ENCODE data around the gene PLOD1. TPM values are rescaled to one million over a fixed set of nuclear protein-coding genes. Genes with fewer than 3 reads are reported as not detected.

The PLOD1 gene
- total and polyA plus RNA-seq, 10 of the 15 experiments (the other 5 are each of a cell fraction or from before 2014, with no cell fraction given): 10.6 to 42.6 (median 29.3) TPM

- peak; percentile 63; the same call in 1 of the 2 replicates for TF ChIP-seq SMARCA5 (IDR thresholded peaks at IDR 0.05)
- peak; percentile 100 for TF ChIP-seq ZBED1 (IDR thresholded peaks at IDR 0.05; ENCODE audit: borderline replicate concordance)
- TF ChIP-seq ATF7 (IDR thresholded peaks at IDR 0.05; ENCODE audit: low read depth): peak; percentile 86
- peak; percentile 100 for TF ChIP-seq ZNF207 (IDR thresholded peaks at IDR 0.05; ENCODE audit: borderline replicate concordance)
- peak; percentile 80 for TF ChIP-seq PBX3 (IDR thresholded peaks at IDR 0.05; ENCODE audit: insufficient replicate concordance, low read depth, low read length)
- peak; percentile 93 for TF ChIP-seq TBL1XR1 (IDR thresholded peaks at IDR 0.05; ENCODE audit: low read depth, low read length)
- TF ChIP-seq YBX1 (IDR thresholded peaks at IDR 0.05): no peak
- no peak for TF ChIP-seq NRF1 (conservative IDR thresholded peaks at IDR 0.05; ENCODE audit: low read depth, low read length)
- no peak for TF ChIP-seq CUX1 (IDR thresholded peaks at IDR 0.05; ENCODE audit: insufficient replicate concordance, low read depth, low read length)
- peak; percentile 100 for TF ChIP-seq BACH1 (IDR thresholded peaks at IDR 0.05; ENCODE audit: borderline replicate concordance)
- TF ChIP-seq HDAC2 (IDR thresholded peaks at IDR 0.05): 0 out of 2 replicates have a peak, but pooled peaks have one; percentile 75
- peak; percentile 84 for TF ChIP-seq ZBTB11 (CRISPR knock-in tag; IDR thresholded peaks at IDR 0.05)
- TF ChIP-seq ZBTB40 (IDR thresholded peaks at IDR 0.05; ENCODE audit: borderline replicate concordance): no peak
- peak; percentile 91 for TF ChIP-seq TCF12 (IDR thresholded peaks at IDR 0.05; ENCODE audit: low read depth, low read length)
- TF ChIP-seq CBX3 (IDR thresholded peaks at IDR 0.05; ENCODE audit: borderline replicate concordance, low read depth): no peak
- peak; percentile 8; the same call in 1 of the 2 replicates for TF ChIP-seq IRF4 (IDR thresholded peaks at IDR 0.05; ENCODE audit: low read depth, low read length)
- TF ChIP-seq STAT3 (IDR thresholded peaks at IDR 0.05; ENCODE audit: low read depth, low read length): peak; percentile 100
Measured at GRCh38 chr1:11908095-11908675, 26.3 kb upstream of the PLOD1 start (continued).

All from GM12878 (cell line).